Subcutaneous abdominal adipose tissue (tissue), 5 donors: ENCODE measurements around the gene MRS2.

ENCODE experiments used
- H3K27ac ChIP-seq: one replicate; pipeline ENCODE4 v1.7.0; 2013; ENCODE audit warnings: low read depth, mild to moderate bottlenecking, inconsistent platforms, low read length, moderate library complexity
- H3K27me3 ChIP-seq, 5 donors: one replicate each; pipeline ENCODE4 v1.7.0; 2013; ENCODE audit warnings: low read length in 5 of 5, inconsistent platforms in 1 of 5; ENCODE audit not compliant: control insufficient read depth in 5 of 5, insufficient read depth in 4 of 5
- H3K36me3 ChIP-seq, 5 donors: one replicate each; pipeline ENCODE4 v1.7.0; 2013; ENCODE audit warnings: low read length in 5 of 5; ENCODE audit not compliant: control insufficient read depth in 5 of 5, insufficient read depth in 5 of 5
- H3K4me1 ChIP-seq, 5 donors: one replicate each; pipeline ENCODE4 v1.7.0; 2013; ENCODE audit warnings: low read length in 5 of 5, mild to moderate bottlenecking in 3 of 5, moderate library complexity in 1 of 5; ENCODE audit not compliant: control insufficient read depth in 5 of 5, insufficient read depth in 5 of 5
- H3K4me3 ChIP-seq, 5 donors: one replicate each; pipeline ENCODE4 v1.7.0; 2013; ENCODE audit warnings: low read length in 5 of 5, low read depth in 1 of 5
- H3K9ac ChIP-seq, 5 donors: one replicate each; pipeline ENCODE4 v1.7.0; 2013; ENCODE audit warnings: low read length in 5 of 5, mild to moderate bottlenecking in 4 of 5, moderate library complexity in 3 of 5
- H3K9me3 ChIP-seq, 5 donors: one replicate each; pipeline ENCODE4 v1.7.0; 2013; ENCODE audit warnings: low read length in 5 of 5; ENCODE audit not compliant: control insufficient read depth in 5 of 5
- donor health status: healthy.
- donor health status: healthy.
- donor health status: healthy.
- donor health status: healthy.
- donor health status: healthy.

The MRS2 gene

GRCh38 chr6:24428615-24429014 lies 25.9 kb downstream of the MRS2 start:
- H3K9me3 ChIP-seq, result no peaks in the 10 kb centered on the region
- H3K4me3 ChIP-seq, result no peak overlapping the region
- no peaks in the 10 kb centered on the region for H3K4me1 ChIP-seq
- H3K9ac ChIP-seq, result no peak overlapping the region
- H3K27me3 ChIP-seq, result no peaks in the 10 kb centered on the region
- peaks cover 21 to 38% (median 27%) of the 10 kb centered on the region in 5 donors for H3K36me3 ChIP-seq
- H3K27ac ChIP-seq, result no peak overlapping the region

- no peak overlapping the region for H3K27ac ChIP-seq
- H3K4me1 ChIP-seq, result no peaks in the 10 kb centered on the region
- H3K9me3 ChIP-seq, result no peaks in the 10 kb centered on the region
- H3K9ac ChIP-seq, result no peak overlapping the region
- H3K4me3 ChIP-seq, result no peak overlapping the region
- H3K36me3 ChIP-seq, result peaks cover 16 to 32% (median 22%) of the 10 kb centered on the region in 5 donors
- H3K27me3 ChIP-seq, result no peaks in the 10 kb centered on the region
These were observed 26.4 kb downstream of the MRS2 start for GRCh38 chr6:24429146-24429545.

DNA sequence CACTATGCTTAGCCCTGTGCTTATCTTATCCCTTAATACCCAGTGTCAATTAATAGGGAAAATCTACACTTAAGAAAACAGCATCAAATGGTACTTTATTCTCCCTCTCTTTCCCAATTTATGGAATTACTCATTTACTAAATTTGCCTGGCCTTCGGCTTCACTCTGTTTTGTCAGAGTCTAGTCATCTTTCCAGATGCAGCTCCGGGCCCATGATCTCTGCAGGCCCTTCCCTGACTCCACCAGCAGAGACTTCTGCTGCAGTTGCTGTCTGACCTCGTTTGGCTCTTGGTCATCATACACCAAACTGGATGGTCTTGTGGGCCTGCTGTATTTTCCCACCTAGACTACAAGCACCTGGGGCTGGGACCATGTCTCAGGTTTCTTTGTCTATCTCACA lies 27.4 kb downstream of the MRS2 start:
- H3K9me3 ChIP-seq, result no peaks in the 10 kb centered on the region
- H3K36me3 ChIP-seq, result peaks cover 8 to 23% (median 15%) of the 10 kb centered on the region in 5 donors
- H3K4me1 ChIP-seq, result no peaks in the 10 kb centered on the region
- H3K4me3 ChIP-seq, result no peak overlapping the region
- H3K27ac ChIP-seq, result no peak overlapping the region
- no peak overlapping the region for H3K9ac ChIP-seq
- no peaks in the 10 kb centered on the region for H3K27me3 ChIP-seq

- no peaks in the 10 kb centered on the region for H3K9me3 ChIP-seq
- H3K36me3 ChIP-seq, result peaks cover 0 to 14% (median 8%) of the 10 kb centered on the region in 5 donors
- H3K4me1 ChIP-seq, result peaks cover 0 to 3% (median 0%) of the 10 kb centered on the region in 5 donors
- no peak overlapping the region for H3K27ac ChIP-seq
- no peak overlapping the region for H3K9ac ChIP-seq
- H3K4me3 ChIP-seq, result no peak overlapping the region
- no peaks in the 10 kb centered on the region for H3K27me3 ChIP-seq
These were observed 28.3 kb downstream of the MRS2 start for GRCh38 chr6:24431045-24431451.

- no peak overlapping the region for H3K9ac ChIP-seq
- H3K9me3 ChIP-seq, result no peaks in the 10 kb centered on the region
- H3K4me3 ChIP-seq, result no peak overlapping the region
- peaks cover 2 to 13% (median 7%) of the 10 kb centered on the region in 5 donors for H3K36me3 ChIP-seq
- no peak overlapping the region for H3K27ac ChIP-seq
- peaks cover 0 to 7% (median 0%) of the 10 kb centered on the region in 5 donors for H3K4me1 ChIP-seq
- H3K27me3 ChIP-seq, result no peaks in the 10 kb centered on the region
These were observed 29.9 kb downstream of the MRS2 start for GRCh38 chr6:24432611-24433010.

DNA sequence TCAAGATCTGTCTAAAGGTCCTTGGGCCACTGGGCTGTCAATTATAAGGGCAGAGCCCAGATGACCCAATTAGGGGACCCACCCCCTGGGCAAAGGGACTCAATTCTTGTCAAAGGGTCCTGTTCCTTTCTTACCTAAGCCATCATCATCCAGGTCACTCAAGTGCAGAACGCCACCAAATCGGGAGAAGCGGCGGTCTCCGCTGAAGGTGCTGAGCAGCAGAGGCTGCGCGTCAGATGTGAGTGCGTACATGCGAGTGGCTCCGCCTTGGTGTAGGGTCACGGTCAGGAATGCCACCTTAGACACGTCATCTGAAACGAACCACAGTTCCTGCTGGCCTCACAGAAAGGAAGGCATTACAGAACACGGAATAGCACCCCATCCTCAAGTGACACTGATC lies 34.2 kb downstream of the MRS2 start:
- Histone ChIP-seq H3K4me3 (no peak overlapping the region), H3K9me3 (no peaks in the 10 kb centered on the region), H3K27ac (no peak overlapping the region), H3K4me1 (peaks cover 0 to 7% (median 0%) of the 10 kb centered on the region in 5 donors), H3K36me3 (peaks cover 0 to 7% (median 3%) of the 10 kb centered on the region in 5 donors), H3K27me3 (no peaks in the 10 kb centered on the region), H3K9ac (no peak overlapping the region)

DNA sequence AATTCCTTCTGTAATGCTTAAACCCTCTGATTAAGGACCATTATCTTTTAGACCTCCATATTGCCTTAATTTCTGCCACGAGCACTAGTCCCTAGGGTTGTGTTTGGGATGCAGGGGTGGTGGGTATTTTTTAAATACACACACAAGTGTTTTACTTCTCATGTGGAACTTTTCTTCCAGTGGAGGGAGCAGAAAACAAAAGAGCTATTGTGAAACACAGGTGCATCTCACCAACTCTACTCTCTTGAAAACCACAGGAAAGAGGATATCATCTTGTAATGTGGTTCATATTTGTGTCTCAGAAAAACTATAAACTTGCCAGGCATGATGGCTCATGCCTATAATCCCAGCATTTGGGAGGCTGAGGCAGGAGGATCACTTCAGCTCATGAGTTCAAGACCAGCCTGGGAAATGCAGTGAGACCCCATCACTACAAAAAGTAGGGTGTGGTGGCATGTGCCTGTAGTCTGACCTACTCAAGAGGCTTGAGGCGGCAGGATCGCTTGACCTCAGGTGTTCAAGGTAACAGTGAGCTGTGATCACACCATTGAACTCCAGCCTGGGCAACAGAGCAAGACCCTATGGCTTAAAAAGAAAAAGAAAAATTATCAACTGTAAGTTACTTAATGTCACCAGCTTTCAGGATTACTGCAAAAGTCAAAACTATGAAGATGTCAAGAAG lies 37.3 kb downstream of the MRS2 start:
- Histone ChIP-seq H3K27me3 (no peaks in the 10 kb centered on the region), H3K36me3 (peaks cover 0 to 7% (median 0%) of the 10 kb centered on the region in 5 donors)

DNA sequence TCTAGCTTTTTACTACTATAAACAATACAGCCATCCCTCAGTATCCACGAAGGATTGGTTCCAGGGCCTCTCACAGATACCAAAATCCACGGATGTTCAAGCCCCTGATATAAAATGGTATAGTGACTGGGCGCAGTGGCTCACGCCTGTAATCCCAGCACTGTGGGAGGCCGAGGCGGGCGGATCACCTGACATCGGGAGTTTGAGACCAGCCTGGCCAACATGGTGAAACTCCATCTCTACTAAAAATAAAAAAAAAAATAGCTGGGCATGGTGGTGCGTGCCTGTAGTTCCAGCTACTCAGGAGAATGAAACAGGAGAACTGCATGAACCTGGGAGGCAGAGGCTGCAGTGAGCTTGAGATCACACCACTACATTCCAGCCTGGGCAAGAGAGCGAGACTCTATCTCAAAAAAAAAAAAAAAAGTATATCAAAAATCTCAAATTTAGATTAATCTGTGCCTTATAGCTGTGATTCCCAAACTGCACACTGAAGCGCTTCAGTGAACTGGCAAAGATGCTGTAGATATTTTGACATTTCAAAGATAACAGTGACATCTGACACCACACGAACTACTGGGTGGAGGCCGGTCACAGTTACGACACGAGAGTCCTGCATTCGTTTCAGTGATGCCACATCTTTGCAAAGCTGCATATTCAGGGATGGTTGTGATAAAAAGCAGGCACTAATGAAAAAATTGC lies 38.3 kb downstream of the MRS2 start:
- no peak overlapping the region for H3K4me3 ChIP-seq
- no peak overlapping the region for H3K27ac ChIP-seq
- peaks cover 0 to 4% (median 0%) of the 10 kb centered on the region in 5 donors for H3K4me1 ChIP-seq
- H3K27me3 ChIP-seq, result no peaks in the 10 kb centered on the region
- H3K9ac ChIP-seq, result no peak overlapping the region
- H3K9me3 ChIP-seq, result no peaks in the 10 kb centered on the region
- peaks cover 0 to 10% (median 0%) of the 10 kb centered on the region in 5 donors for H3K36me3 ChIP-seq

More for the DNA sequence above, 37.3 kb downstream of the MRS2 start:
- no peak overlapping the region for H3K27ac ChIP-seq
- H3K9ac ChIP-seq, result no peak overlapping the region
- H3K4me3 ChIP-seq, result no peak overlapping the region
- no peaks in the 10 kb centered on the region for H3K9me3 ChIP-seq
- peaks cover 0 to 7% (median 0%) of the 10 kb centered on the region in 5 donors for H3K4me1 ChIP-seq

- H3K9me3 ChIP-seq, result no peaks in the 10 kb centered on the region
- H3K9ac ChIP-seq, result no peak overlapping the region
- no peak overlapping the region for H3K27ac ChIP-seq
- no peaks in the 10 kb centered on the region for H3K4me1 ChIP-seq
- no peak overlapping the region for H3K4me3 ChIP-seq
- peaks cover 0 to 11% (median 0%) of the 10 kb centered on the region in 5 donors for H3K36me3 ChIP-seq
- H3K27me3 ChIP-seq, result no peaks in the 10 kb centered on the region
These were observed 38.8 kb downstream of the MRS2 start for GRCh38 chr6:24441599-24441904.

DNA sequence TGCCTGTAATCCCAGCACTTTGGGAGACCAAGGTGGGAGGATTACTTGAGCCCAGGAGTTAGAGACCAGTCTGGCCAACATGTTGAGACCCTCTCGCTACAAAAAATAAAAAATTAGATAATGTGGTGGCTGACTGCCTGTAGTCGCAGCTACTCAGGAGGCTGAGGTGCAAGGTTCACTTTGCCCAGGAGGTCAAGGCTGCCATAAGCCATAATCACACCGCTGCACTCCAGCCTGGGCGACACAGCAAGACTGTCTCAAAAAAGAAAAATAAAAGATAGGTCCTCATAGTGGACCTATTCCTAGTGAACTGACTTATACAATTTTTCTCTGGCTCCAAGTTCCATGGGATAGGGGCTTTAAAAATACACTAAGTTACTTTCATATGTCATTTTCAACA lies 41.9 kb downstream of the MRS2 start:
- H3K27me3 ChIP-seq, result no peaks in the 10 kb centered on the region
- H3K36me3 ChIP-seq, result peaks cover 0 to 14% (median 0%) of the 10 kb centered on the region in 5 donors
- H3K4me1 ChIP-seq, result no peaks in the 10 kb centered on the region
- no peak overlapping the region for H3K4me3 ChIP-seq
- H3K9ac ChIP-seq, result no peak overlapping the region
- no peak overlapping the region for H3K27ac ChIP-seq
- no peaks in the 10 kb centered on the region for H3K9me3 ChIP-seq
